HG03442 (cell line): Measurements from ENCODE around the gene ACSF3.

Source experiments
- ATAC-seq: cut with Tn5 transposase; IDR thresholded peaks from one replicate; pipeline ENCODE4 v1.9.1; 2021; ENCODE audit warnings: mild to moderate bottlenecking, moderate library complexity; ENCODE audit not compliant: unreplicated experiment

ACSF3 gene

GRCh38 chr16:89094252-89094879 lies 714 bp downstream of the ACSF3 start:
- peak; percentile 12 for ATAC-seq

- ATAC-seq = no peak
These were observed 1.2 kb downstream of the ACSF3 start for GRCh38 chr16:89094880-89095258.

DNA sequence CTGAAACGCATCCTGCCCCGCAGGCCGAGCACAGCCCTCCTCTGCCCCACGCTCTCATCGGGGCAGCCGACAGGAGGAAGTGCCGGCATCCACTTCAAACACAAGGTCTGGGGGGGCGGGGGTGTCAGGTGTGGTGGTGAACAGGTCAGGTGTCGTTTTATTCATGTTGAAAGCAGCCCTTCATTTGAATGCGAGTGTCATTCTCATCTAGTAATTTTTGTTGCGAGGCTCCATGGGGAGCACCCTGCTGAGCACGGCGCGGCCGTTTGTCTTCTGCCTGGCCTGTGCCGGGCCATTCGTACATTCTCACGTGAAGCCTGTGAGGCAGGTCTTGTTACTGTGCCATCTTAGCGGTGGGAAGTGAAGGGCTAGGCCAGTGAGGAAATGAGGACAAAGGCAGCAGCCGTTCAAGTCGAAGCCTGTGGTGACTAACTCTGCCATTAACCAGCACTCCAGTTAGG lies 1.9 kb downstream of the ACSF3 start:
- ATAC-seq = no peak

DNA sequence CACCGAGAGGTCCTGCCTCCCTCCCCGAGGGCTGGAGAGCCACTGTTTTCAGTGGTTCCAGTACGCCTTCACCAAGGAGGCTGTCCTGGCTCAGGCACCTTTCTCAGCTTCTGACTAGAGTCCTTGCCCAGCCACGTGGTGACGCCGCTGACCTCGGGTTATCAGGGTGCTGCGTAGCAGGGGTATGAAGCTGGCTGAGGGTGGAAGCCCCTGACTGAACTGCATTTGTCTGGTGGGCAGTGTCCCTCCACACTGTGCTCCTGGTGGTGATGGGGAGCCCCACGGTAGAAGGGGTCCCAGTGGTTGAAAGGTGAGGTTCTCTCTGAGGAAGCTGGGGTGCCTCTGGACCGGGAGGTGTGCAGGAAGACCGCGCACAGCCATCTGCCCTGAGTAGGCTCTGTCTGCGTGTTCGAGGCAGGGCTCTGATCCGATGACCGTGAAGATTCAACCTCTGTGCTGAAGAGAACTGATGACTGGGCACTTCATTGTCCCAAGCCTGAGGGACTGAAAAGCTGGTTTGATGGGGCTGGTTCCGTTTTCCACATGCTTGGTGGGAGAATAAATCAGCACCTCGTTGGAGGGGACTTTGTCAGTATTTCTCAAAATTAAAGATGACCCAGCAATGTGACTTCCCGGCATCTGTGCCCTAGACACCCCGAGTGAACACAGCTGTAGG lies 2.5 kb downstream of the ACSF3 start:
- no peak for ATAC-seq

GRCh38 chr16:89096768-89097391 lies 3.2 kb downstream of the ACSF3 start:
- no peak for ATAC-seq

- no peak for ATAC-seq
These were observed 3.7 kb downstream of the ACSF3 start for GRCh38 chr16:89097392-89097772.

DNA sequence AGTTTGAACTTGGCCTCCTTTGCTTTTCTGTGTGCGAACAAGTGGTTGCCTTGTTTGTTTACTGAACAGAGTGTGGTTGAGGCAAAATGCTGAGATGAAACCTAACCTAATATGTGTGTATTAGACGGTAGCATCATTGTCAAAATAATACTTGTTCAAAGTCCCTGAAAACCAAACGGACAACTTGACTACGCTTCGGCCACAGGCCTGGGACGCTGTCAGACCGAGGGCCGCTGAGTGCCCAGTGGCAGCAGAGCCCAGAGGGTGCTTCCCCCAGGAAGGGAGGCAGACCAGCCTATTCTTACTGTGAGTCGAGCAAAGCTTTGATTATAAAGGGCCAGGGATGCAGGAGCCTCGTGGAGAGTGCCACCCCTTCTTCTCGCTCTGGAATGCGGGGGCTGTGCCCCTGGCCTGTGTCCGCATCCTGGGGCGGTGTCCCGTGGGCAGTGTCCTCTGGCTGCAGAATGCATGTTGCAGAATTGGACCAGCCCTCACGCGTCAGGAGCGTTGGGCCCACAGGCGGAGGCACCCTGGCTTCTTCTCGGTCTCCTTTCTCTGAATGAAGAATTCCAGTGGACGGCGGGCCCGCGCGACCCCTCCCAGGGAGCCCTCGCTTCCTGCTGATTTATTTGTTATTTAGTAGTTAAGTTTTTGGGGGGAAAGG lies 5.2 kb downstream of the ACSF3 start:
- no peak for ATAC-seq

DNA sequence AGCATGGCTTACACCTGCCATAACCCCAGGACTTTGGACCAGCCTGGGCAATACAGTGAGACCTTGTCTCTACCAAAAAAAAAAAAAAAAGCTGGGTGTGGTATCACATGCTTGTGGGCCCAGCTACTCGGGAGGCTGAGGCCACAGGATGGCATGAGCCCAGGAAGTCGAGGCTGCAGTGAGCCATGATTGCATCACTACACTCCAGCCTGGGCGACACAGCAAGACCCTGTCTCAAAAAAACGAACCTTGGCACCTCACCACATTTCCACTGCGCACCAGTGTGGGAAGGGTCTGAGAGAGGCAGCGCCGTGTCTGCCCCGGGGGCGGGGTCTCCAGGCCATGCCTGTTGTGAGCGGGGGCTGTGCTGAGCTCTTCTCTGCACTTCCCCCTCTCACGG lies 6.3 kb downstream of the ACSF3 start:
- ATAC-seq = no peak

- ATAC-seq = no peak
These were observed 7.1 kb downstream of the ACSF3 start for GRCh38 chr16:89100601-89101302.

- ATAC-seq = no peak
These were observed 7.8 kb downstream of the ACSF3 start for GRCh38 chr16:89101303-89102040.

DNA sequence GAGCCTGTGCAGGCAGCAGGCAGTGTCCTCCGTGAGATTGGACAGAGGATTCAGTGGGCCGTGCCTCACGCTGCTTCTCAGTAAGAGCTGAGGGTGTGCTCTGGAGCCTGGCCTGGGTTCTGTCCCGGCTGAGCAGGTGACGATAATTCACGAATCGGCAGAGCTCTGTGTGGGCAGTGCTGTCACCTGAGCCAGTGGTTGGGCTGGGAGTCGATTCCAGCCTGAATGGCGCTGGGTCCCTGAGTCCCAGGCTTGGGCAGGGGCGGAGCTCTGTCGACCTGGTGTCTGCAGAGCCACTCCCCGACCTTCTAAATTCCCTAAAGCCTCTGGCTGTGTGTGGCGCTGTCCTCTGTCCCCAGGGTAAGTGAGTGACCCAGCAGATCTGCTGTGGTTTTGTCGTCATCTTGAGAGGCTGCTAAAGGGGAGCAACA lies 8.4 kb downstream of the ACSF3 start:
- no peak for ATAC-seq

GRCh38 chr16:89102481-89103073 lies 8.9 kb downstream of the ACSF3 start:
- no peak for ATAC-seq

GRCh38 chr16:89103156-89103555 lies 9.5 kb downstream of the ACSF3 start:
- no peak for ATAC-seq

GRCh38 chr16:89103781-89104180 lies 10.1 kb downstream of the ACSF3 start:
- no peak for ATAC-seq

- ATAC-seq = no peak
These were observed 10.7 kb downstream of the ACSF3 start for GRCh38 chr16:89104303-89104702.

- peak; percentile 41 for ATAC-seq
These were observed 11.4 kb downstream of the ACSF3 start for GRCh38 chr16:89104930-89105571.

DNA sequence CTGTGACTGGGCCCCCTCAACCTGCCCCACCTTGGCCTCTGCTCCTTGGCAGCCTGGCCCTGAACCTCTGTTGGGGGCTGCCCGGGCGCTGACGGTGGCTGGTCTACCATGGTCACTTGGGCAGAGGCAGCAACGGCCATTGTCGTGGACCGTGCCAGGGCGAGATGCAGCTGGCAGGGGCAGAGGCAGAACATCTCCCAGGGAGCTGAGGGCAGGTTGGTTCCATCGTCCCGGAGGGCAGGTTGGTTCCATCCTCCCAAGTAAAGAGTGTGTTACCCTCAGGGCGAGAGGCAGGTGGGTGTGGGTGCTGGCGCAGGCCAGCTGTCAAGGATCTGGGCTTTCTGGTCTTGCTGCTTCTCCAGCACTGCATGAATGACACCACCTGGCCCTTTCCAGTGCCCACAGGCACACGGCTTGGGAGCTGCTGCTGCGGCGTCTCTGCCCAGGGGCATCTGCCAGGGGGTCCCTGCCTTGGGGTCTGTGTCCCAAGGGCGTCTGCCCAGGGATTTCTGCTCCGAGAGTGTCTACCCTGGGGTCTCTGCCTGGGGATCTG lies 12.0 kb downstream of the ACSF3 start:
- no peak for ATAC-seq

- no peak for ATAC-seq
These were observed 13.0 kb downstream of the ACSF3 start for GRCh38 chr16:89106533-89107202.

DNA sequence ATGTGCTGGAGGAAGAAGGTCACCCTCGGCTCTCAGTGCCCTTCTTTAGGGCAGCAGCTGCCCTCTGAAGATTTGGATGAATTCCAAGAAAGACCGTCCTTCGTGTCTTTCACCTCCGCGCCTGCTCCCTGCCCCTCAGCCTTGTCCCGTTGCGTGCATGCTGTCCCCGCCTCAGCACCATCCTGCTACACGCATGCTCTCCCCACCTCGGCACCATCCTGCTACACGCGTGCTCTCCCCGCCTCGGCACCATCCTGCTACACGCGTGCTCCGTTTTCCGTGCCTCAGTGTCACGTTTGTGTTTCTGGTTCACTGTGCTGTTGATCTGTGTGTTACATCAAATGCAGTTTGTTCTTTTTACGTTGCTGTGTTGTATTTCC lies 13.5 kb downstream of the ACSF3 start:
- no peak for ATAC-seq
